CD14-positive monocyte (primary cell): Measurements from ENCODE around the gene PARP12. TPM values are rescaled to one million over a fixed set of nuclear protein-coding genes. Genes with fewer than 3 reads are reported as not detected.

ENCODE experiments used
- DNase-seq, 3 donors: peaks; one replicate each; pipeline ENCODE4 v3.0.0-alpha.2; 2011 to 2022
- H2AFZ ChIP-seq: 2 replicates; pipeline ENCODE4 v1.6.0; 2012; ENCODE audit warnings: mild to moderate bottlenecking, low read depth, low read length, inconsistent platforms; ENCODE audit not compliant: insufficient read depth, poor library complexity, severe bottlenecking
- H3K27ac ChIP-seq, 2 donors: 1 replicate in 1 of 2; 2 replicates in 1 of 2; pipeline ENCODE4 v1.5.1; 2012 to 2013; ENCODE audit warnings: low read length in 2 of 2, control low read depth in 1 of 2, inconsistent platforms in 1 of 2, low read depth in 1 of 2, mild to moderate bottlenecking in 1 of 2
- H3K27me3 ChIP-seq, 2 donors: one replicate each; pipeline versions ENCODE4 v1.6.0 to v1.6.1; 2011 to 2013; ENCODE audit warnings: low read length in 2 of 2; ENCODE audit not compliant: control insufficient read depth in 2 of 2, insufficient read depth in 2 of 2
- H3K36me3 ChIP-seq, 2 donors: replicated peaks in 1 of 2; 1 replicate in 1 of 2; 2 replicates in 1 of 2; pipeline versions ENCODE4 v1.5.1 to v1.6.1; 2012 to 2013; ENCODE audit warnings: low read length in 2 of 2, control low read depth in 1 of 2, inconsistent platforms in 1 of 2, mild to moderate bottlenecking in 1 of 2; ENCODE audit not compliant: insufficient read depth in 2 of 2, control insufficient read depth in 1 of 2
- H3K4me1 ChIP-seq, 2 donors: 1 replicate in 1 of 2; 2 replicates in 1 of 2; pipeline versions ENCODE4 v1.5.1 to v1.6.1; 2012 to 2013; ENCODE audit warnings: low read length in 2 of 2, control low read depth in 1 of 2, inconsistent platforms in 1 of 2, mild to moderate bottlenecking in 1 of 2, moderate library complexity in 1 of 2; ENCODE audit not compliant: insufficient read depth in 2 of 2, control insufficient read depth in 1 of 2
- H3K4me2 ChIP-seq: replicated peaks from 2 replicates; pipeline ENCODE3; 2012; ENCODE audit warnings: low read length, moderate library complexity, mild to moderate bottlenecking; ENCODE audit not compliant: poor library complexity, severe bottlenecking; ENCODE audit errors: extremely low read depth
- H3K4me3 ChIP-seq, 3 experiments: fragments of 200-600 bp in 1 of 3; sonication (generic) in 1 of 3; replicated peaks in 1 of 3; 1 replicate in 2 of 3; 2 replicates in 1 of 3; pipeline ENCODE4 v1.5.1; 2011 to 2013; ENCODE audit warnings: low read length in 3 of 3, mild to moderate bottlenecking in 3 of 3, control low read depth in 2 of 3, low read depth in 2 of 3, inconsistent platforms in 1 of 3, moderate library complexity in 1 of 3
- H3K79me2 ChIP-seq: 2 replicates; pipeline ENCODE4 v1.6.0; 2012; ENCODE audit warnings: mild to moderate bottlenecking, control low read depth, inconsistent platforms, low read length, moderate library complexity; ENCODE audit not compliant: insufficient read depth
- H3K9ac ChIP-seq: 2 replicates; pipeline ENCODE4 v1.6.0; 2017; ENCODE audit warnings: low read length, mild to moderate bottlenecking; ENCODE audit not compliant: insufficient read depth, poor library complexity, severe bottlenecking
- H3K9me3 ChIP-seq, 2 donors: replicated peaks in 1 of 2; 1 replicate in 1 of 2; 2 replicates in 1 of 2; pipeline versions ENCODE4 v1.5.1 to v1.6.1; 2012 to 2013; ENCODE audit warnings: low read length in 2 of 2, control low read depth in 1 of 2; ENCODE audit not compliant: control insufficient read depth in 1 of 2, insufficient read depth in 1 of 2
- H4K20me1 ChIP-seq: 2 replicates; pipeline ENCODE4 v1.6.0; 2012; ENCODE audit warnings: mild to moderate bottlenecking, low read length, control low read depth, moderate library complexity; ENCODE audit not compliant: insufficient read depth
- H3K27ac Mint-ChIP-seq, 7 donors: one replicate each; pipeline ENCODE4 v1.8.0; 2020; ENCODE audit warnings: mild to moderate bottlenecking in 7 of 7, mixed read lengths in 7 of 7, moderate library complexity in 6 of 7, inconsistent platforms in 2 of 7
- H3K27me3 Mint-ChIP-seq, 3 donors: one replicate each; pipeline ENCODE4 v1.8.0; 2021 to 2022; ENCODE audit warnings: low read depth in 3 of 3, mild to moderate bottlenecking in 3 of 3, mixed read lengths in 3 of 3, moderate library complexity in 3 of 3, inconsistent platforms in 1 of 3
- H3K36me3 Mint-ChIP-seq, 2 donors: one replicate each; pipeline ENCODE4 v1.8.0; 2020; ENCODE audit warnings: mixed read lengths in 2 of 2, inconsistent platforms in 1 of 2, mild to moderate bottlenecking in 1 of 2
- H3K4me1 Mint-ChIP-seq: one replicate; pipeline ENCODE4 v1.8.0; 2020; ENCODE audit warnings: mild to moderate bottlenecking, mixed read lengths
- H3K4me3 Mint-ChIP-seq, 2 donors: one replicate each; pipeline ENCODE4 v1.8.0; 2020; ENCODE audit warnings: mild to moderate bottlenecking in 2 of 2, mixed read lengths in 2 of 2, moderate library complexity in 1 of 2
- H3K9me3 Mint-ChIP-seq, 7 donors: one replicate each; pipeline ENCODE4 v1.8.0; 2020 to 2022; ENCODE audit warnings: mixed read lengths in 7 of 7, mild to moderate bottlenecking in 6 of 7, moderate library complexity in 6 of 7, inconsistent platforms in 2 of 7
- WGBS: methylation state at CpG from one replicate; pipeline ENCODE4 v1.1.5; 2013; ENCODE audit warnings: missing lambda C conversion rate; ENCODE audit not compliant: insufficient coverage; 5-methylcytosine and 5-hydroxymethylcytosine counted together
- intact Hi-C, 2 donors: fragments of 100-400 bp; cut with micrococcal nuclease; formaldehyde crosslinking; loops; one replicate each; pipeline versions ENCODE4 v1.15.0 to v1.15.1; 2023
- polyA plus RNA-seq, 3 donors: library from polyadenylated mRNA; depleted of rRNA in 1 of 3; unstranded in 2 of 3; stranded (reverse) in 1 of 3; fragments of 300-500 nt in 2 of 3; fragments of >200 nt in 1 of 3; fragmentation: Illumina TruSeq in 2 of 3; gene quantifications; 1 replicate in 2 of 3; 2 replicates in 1 of 3; pipeline ENCODE4 v1.2.3, GENCODE V29; 2012 to 2021
- TF ChIP-seq, protein P1 (sequence below): fragments of 200-600 bp; IDR thresholded peaks from one replicate; pipeline ENCODE4 v1.8.0; 2022; ENCODE audit warnings: antibody characterized with exemption, mild to moderate bottlenecking

Gene PARP12
- polyA plus RNA-seq, 3 donors, result 16.7 to 116 (median 37.8) TPM

GRCh38 chr7:140029072-140029471 is 33.7 kb downstream of the PARP12 start:
- Mint-ChIP-seq H3K27ac (no peak overlapping the region), H3K4me3 (no peak overlapping the region), H3K9me3 (peaks cover 0 to 4% (median 0%) of the 10 kb centered on the region in 7 donors), H3K27me3 (peaks cover 0 to 2% (median 0%) of the 10 kb centered on the region in 3 donors), H3K4me1 (peaks cover 6% of the 10 kb centered on the region), H3K36me3 (peaks cover 78 to 86% of the 10 kb centered on the region in 2 donors)
- H3K4me2 ChIP-seq, result no peak overlapping the region
- no peak overlapping the region for H3K9ac ChIP-seq
- peaks cover 31 to 72% of the 10 kb centered on the region in 2 donors for H3K36me3 ChIP-seq
- no peak overlapping the region for H2AFZ ChIP-seq
- H3K4me3 ChIP-seq, result no peak overlapping the region
- no peaks in the 10 kb centered on the region for H3K9me3 ChIP-seq
- H3K79me2 ChIP-seq, result no peaks in the 10 kb centered on the region
- TF ChIP-seq, protein P1, sequence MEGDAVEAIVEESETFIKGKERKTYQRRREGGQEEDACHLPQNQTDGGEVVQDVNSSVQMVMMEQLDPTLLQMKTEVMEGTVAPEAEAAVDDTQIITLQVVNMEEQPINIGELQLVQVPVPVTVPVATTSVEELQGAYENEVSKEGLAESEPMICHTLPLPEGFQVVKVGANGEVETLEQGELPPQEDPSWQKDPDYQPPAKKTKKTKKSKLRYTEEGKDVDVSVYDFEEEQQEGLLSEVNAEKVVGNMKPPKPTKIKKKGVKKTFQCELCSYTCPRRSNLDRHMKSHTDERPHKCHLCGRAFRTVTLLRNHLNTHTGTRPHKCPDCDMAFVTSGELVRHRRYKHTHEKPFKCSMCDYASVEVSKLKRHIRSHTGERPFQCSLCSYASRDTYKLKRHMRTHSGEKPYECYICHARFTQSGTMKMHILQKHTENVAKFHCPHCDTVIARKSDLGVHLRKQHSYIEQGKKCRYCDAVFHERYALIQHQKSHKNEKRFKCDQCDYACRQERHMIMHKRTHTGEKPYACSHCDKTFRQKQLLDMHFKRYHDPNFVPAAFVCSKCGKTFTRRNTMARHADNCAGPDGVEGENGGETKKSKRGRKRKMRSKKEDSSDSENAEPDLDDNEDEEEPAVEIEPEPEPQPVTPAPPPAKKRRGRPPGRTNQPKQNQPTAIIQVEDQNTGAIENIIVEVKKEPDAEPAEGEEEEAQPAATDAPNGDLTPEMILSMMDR, result no peak
- H4K20me1 ChIP-seq, result peaks cover 53% of the 10 kb centered on the region
- DNase-seq, result no peak
- WGBS, result no CpG with 5 or more reads among the region's 1 CpG
- intact Hi-C loops, result no loop called here
- H3K4me1 ChIP-seq, result peaks cover 3 to 7% of the 10 kb centered on the region in 2 donors
- no peaks in the 10 kb centered on the region for H3K27me3 ChIP-seq
- H3K27ac ChIP-seq, result no peak overlapping the region

GRCh38 chr7:140028311-140028710 is 34.4 kb downstream of the PARP12 start:
- Histone ChIP-seq H3K27ac (no peak overlapping the region), H3K36me3 (peaks cover 24 to 71% of the 10 kb centered on the region in 2 donors), H3K4me3 (no peak overlapping the region), H3K9ac (no peak overlapping the region), H4K20me1 (peaks cover 60% of the 10 kb centered on the region), H3K79me2 (no peaks in the 10 kb centered on the region), H3K4me2 (no peak overlapping the region), H2AFZ (no peak overlapping the region), H3K4me1 (peaks cover 3 to 7% of the 10 kb centered on the region in 2 donors), H3K27me3 (no peaks in the 10 kb centered on the region), H3K9me3 (no peaks in the 10 kb centered on the region)
- Mint-ChIP-seq H3K27ac (peak overlapping the region in 2 of 7 donors; percentile 8 to 11), H3K4me1 (peaks cover 6% of the 10 kb centered on the region), H3K9me3 (no peaks in the 10 kb centered on the region), H3K4me3 (no peak overlapping the region), H3K27me3 (peaks cover 0 to 2% (median 0%) of the 10 kb centered on the region in 3 donors), H3K36me3 (peaks cover 76 to 84% of the 10 kb centered on the region in 2 donors)
- TF ChIP-seq, protein P1, result no peak
- no peak for DNase-seq
- 100% methylated on average over 1 of the region's 4 CpGs for WGBS
- intact Hi-C loops, result no loop called here
